Activated CD8-positive, alpha-beta T cell treated with anti-CD3 and anti-CD28 coated beads for 36 hours (primary cell): ENCODE results near the gene DIP2A. TPM values are rescaled to one million over a fixed set of nuclear protein-coding genes. Genes with fewer than 3 reads are reported as not detected.

ENCODE experiments used
- ATAC-seq: fragments of 200-7000 bp; cut with Tn5 transposase; one replicate; pipeline ENCODE4 v1.10.0; 2021; ENCODE audit warnings: mild to moderate bottlenecking, moderate library complexity
- CTCF ChIA-PET: fragments of 350-600 bp; sonication (Branson Sonifier 250); formaldehyde crosslinking; loops from one replicate; lab custom pipeline; 2021; ENCODE audit warnings: antibody characterized with exemption; lab: Charles Lee
- POLR2A ChIA-PET: fragments of 350-600 bp; sonication (Branson Sonifier 250); formaldehyde crosslinking; loops from one replicate; lab custom pipeline; 2021; ENCODE audit warnings: antibody characterized with exemption; lab: Charles Lee
- DNase-seq: peaks from one replicate; pipeline ENCODE4 v3.0.0-alpha.2; 2020
- H3K27ac Mint-ChIP-seq: one replicate; pipeline ENCODE4 v1.8.0; 2021; ENCODE audit warnings: mild to moderate bottlenecking, mixed read lengths
- H3K27me3 Mint-ChIP-seq: one replicate; pipeline ENCODE4 v1.8.0; 2021; ENCODE audit warnings: mixed read lengths
- H3K36me3 Mint-ChIP-seq: one replicate; pipeline ENCODE4 v1.8.0; 2021; ENCODE audit warnings: low read depth, mixed read lengths
- H3K4me1 Mint-ChIP-seq: one replicate; pipeline ENCODE4 v1.8.0; 2021; ENCODE audit warnings: low read depth, mixed read lengths
- H3K4me3 Mint-ChIP-seq: one replicate; pipeline ENCODE4 v1.8.0; 2021; ENCODE audit warnings: mild to moderate bottlenecking, moderate library complexity, mixed read lengths
- H3K9me3 Mint-ChIP-seq: one replicate; pipeline ENCODE4 v1.8.0; 2021; ENCODE audit warnings: mixed read lengths
- intact Hi-C: fragments of 100-400 bp; cut with micrococcal nuclease; formaldehyde crosslinking; loops from one replicate; pipeline ENCODE4 v1.10.0; 2022
- total RNA-seq, 2 experiments: library from RNA; stranded (reverse); gene quantifications; one replicate each; pipeline ENCODE4 v1.2.3, GENCODE V29; 2021
- TF ChIP-seq, protein P1 (sequence below): fragments of 200-600 bp; IDR thresholded peaks from one replicate; pipeline ENCODE4 v1.8.0; 2022; ENCODE audit warnings: antibody characterized with exemption, mild to moderate bottlenecking

DIP2A gene
- total RNA-seq, 2 experiments from 2014 or later: 30.9 to 34.1 TPM

DNA sequence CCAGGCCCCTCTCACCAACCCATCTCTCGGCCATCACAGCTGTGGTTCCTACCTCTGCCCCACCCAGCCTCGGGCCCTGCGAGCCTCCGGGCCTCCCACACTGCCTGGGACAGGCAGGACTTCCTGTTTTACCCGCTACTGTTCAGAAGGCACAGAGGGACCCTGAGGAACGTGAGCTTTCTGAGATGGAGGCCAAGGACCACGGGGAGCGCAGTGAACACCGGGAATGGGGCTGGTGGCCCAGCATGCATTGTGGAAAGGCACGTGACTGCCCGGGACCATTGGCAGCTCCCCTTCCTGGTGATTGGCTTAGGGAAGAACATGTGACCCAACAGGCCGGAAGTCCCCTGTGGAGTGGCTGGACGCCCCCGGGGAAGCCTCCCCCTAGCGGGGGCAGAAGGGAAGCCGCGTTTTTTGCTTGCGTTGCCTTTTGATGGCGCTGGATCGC, 139.2 kb downstream of the DIP2A start:
- TF ChIP-seq, protein P1, sequence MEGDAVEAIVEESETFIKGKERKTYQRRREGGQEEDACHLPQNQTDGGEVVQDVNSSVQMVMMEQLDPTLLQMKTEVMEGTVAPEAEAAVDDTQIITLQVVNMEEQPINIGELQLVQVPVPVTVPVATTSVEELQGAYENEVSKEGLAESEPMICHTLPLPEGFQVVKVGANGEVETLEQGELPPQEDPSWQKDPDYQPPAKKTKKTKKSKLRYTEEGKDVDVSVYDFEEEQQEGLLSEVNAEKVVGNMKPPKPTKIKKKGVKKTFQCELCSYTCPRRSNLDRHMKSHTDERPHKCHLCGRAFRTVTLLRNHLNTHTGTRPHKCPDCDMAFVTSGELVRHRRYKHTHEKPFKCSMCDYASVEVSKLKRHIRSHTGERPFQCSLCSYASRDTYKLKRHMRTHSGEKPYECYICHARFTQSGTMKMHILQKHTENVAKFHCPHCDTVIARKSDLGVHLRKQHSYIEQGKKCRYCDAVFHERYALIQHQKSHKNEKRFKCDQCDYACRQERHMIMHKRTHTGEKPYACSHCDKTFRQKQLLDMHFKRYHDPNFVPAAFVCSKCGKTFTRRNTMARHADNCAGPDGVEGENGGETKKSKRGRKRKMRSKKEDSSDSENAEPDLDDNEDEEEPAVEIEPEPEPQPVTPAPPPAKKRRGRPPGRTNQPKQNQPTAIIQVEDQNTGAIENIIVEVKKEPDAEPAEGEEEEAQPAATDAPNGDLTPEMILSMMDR: no peak
- POLR2A ChIA-PET: interaction anchor here (1.2 to 1.5 kb wide), 2 partner anchors 8 to 19 kb away, joined by 3 to 5 read pairs; no protein-coding TSS in a partner anchor
- ATAC-seq: no peak
- Mint-ChIP-seq H3K9me3 (peaks cover 12% of the 10 kb centered on the region), H3K4me3 (no peak overlapping the region), H3K27ac (no peak overlapping the region), H3K4me1 (peaks cover 19% of the 10 kb centered on the region), H3K27me3 (no peaks in the 10 kb centered on the region), H3K36me3 (peaks cover 2% of the 10 kb centered on the region)
- CTCF ChIA-PET: no interaction called here
- intact Hi-C loops: no loop called here
- no peak for DNase-seq

DNA sequence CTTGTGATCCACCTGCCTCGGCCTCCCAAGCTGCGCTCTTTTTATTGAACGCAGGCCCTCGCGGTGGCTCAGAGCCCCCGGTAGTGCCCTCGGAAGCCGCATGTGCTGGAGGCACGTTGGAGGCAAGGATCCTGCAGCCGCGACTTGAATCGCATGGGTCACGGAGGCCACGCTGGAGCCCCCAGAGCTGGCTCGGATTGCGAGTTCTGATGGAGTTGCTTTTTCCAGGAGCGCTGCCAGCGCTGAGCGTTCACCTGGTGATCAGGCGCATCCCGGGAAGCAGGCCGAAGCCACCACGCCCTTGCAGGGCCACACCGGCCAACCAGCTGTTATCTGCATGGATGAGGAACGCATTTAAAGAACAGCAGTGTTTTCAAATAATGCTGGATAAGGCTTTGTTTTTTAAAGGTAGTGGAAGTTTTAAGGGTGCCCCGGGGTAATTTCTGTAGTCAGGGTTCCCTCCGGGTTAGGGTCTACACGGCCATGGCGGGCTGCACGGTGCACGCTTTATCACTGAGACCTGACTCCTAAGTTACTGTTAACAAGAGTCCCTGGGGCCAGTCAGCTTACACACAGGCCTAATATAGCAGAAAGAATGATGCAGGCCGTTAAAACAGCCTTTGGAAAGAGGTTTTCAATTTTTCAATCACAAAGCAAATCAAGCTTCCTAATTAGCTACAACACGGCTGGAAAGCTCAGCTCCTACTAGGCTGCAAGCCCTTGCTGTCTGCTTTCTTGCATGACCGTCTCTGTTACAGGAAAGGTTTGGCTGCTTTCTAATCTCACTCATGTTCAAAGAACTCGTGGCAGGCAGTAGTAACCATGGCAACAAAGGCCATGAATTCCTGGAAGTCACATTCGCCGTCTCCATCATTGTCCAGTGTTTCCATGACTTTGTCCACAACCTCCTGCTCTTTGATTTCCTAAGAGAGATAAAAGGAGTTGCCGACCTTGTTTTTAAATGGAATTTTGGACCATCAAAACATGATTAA, 140.2 kb downstream of the DIP2A start:
- no peak for ATAC-seq
- ChIA-PET POLR2A (interaction anchor here (1.2 kb wide), 1 partner anchor 20 kb away, joined by 3 read pairs; no protein-coding TSS in a partner anchor), CTCF (interaction anchor here (1.0 to 1.1 kb wide), 2 partner anchors 15 to 98 kb away, joined by 3 read pairs; no protein-coding TSS in a partner anchor)
- Mint-ChIP-seq H3K4me1 (peaks cover 19% of the 10 kb centered on the region), H3K27ac (no peak overlapping the region), H3K36me3 (peaks cover under 1% of the 10 kb centered on the region), H3K9me3 (peaks cover 6% of the 10 kb centered on the region), H3K27me3 (no peaks in the 10 kb centered on the region), H3K4me3 (no peak overlapping the region)
- intact Hi-C loops: no loop called here
- no peak for DNase-seq
- TF ChIP-seq, protein P1: no peak

DNA sequence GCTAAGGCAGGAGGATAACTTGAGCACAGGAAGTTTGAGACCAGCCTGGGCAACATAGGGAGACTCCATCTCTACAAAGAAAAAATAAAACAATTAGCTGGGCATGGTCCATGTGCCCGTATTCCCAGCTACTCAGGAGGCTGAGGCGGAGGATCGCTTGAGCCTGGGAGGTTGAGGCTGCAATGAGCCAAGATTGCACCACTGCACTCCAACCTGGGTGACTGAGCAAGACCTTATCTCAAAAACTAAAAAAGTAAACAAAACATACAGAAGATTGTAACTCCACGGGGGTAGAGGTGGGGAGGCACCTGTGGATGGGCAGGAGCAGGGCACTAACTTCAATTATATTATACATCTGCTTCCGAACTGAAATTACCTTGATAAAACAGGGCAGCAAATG, 141.6 kb downstream of the DIP2A start:
- Mint-ChIP-seq H3K27me3 (no peaks in the 10 kb centered on the region), H3K36me3 (no peaks in the 10 kb centered on the region), H3K27ac (no peak overlapping the region), H3K4me3 (no peak overlapping the region), H3K4me1 (peaks cover 27% of the 10 kb centered on the region), H3K9me3 (no peaks in the 10 kb centered on the region)
- no peak for DNase-seq
- POLR2A ChIA-PET: no interaction called here
- intact Hi-C loops: no loop called here
- TF ChIP-seq, protein P1: no peak
- CTCF ChIA-PET: no interaction called here
- ATAC-seq: no peak

DNA sequence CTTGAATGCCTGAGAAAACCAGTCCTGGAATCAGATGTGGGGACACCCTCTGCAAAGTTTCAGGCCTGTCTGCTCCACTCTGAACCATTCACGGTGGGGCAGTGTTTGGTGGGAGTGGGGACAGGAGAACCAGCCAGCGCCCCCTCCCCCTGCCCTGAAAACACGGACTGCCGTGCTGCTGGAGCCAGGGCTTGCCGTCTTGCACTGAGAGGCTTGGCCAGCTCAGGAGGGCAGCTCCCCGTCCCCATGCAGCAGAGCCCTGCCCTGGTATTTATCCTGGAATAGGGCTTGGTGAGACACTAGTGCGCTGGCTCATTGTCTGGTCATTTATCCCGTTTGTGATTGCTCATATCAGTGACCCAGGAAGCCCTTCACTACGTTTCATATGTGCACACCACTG, 142.3 kb downstream of the DIP2A start:
- TF ChIP-seq, protein P1: no peak
- POLR2A ChIA-PET: no interaction called here
- ATAC-seq: no peak
- no peaks in the 10 kb centered on the region for H3K36me3 Mint-ChIP-seq
- CTCF ChIA-PET: no interaction called here
- H3K4me1 Mint-ChIP-seq: peaks cover 34% of the 10 kb centered on the region
- intact Hi-C loops: no loop called here
- H3K27me3 Mint-ChIP-seq: no peaks in the 10 kb centered on the region
- no peaks in the 10 kb centered on the region for H3K9me3 Mint-ChIP-seq
- no peak overlapping the region for H3K27ac Mint-ChIP-seq
- no peak overlapping the region for H3K4me3 Mint-ChIP-seq
- DNase-seq: no peak

DNA sequence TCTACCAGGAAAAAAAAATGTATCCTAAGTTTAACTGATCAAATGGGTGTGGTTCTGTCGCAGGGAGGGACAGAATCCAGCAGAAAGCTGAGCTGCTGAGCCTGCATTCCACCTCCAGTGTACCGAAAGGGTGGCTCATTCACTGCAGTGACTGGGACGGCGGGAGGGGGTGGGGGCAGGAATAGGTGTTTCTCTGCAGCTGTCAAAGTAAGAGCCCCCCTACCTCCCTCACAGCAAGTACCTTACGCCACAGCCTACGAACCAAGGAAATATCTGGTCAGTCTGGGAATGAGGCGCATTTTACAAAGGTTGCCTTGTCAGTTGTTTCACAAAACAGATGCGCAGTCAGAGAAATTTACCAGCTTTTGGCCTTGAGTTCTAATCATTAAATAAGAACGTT, 144.5 kb downstream of the DIP2A start:
- H3K4me1 Mint-ChIP-seq: peaks cover 53% of the 10 kb centered on the region
- ATAC-seq: no peak
- no peaks in the 10 kb centered on the region for H3K9me3 Mint-ChIP-seq

More for the DNA sequence above, 144.5 kb downstream of the DIP2A start:
- Mint-ChIP-seq H3K4me3 (no peak overlapping the region), H3K27me3 (no peaks in the 10 kb centered on the region), H3K36me3 (no peaks in the 10 kb centered on the region), H3K27ac (no peak overlapping the region)
- intact Hi-C loops: no loop called here
- TF ChIP-seq, protein P1: no peak
- CTCF ChIA-PET: interaction anchor here (1.1 to 1.5 kb wide), 2 partner anchors 13 to 37 kb away, joined by 3 read pairs; no protein-coding TSS in a partner anchor
- DNase-seq: no peak
- POLR2A ChIA-PET: interaction anchor here (1.4 kb wide), 1 partner anchor 44 kb away, joined by 4 read pairs; no protein-coding TSS in a partner anchor
